ENCODE results near the gene CCDC182. TPM values are rescaled to one million over a fixed set of nuclear protein-coding genes. Genes with fewer than 3 reads are reported as not detected.
A peak's percentile ranks its signal among the peaks of the same experiment; 100 is the strongest.

The CCDC182 gene
- total and polyA plus RNA-seq, 2 experiments from 2014 or later = not detected

DNA sequence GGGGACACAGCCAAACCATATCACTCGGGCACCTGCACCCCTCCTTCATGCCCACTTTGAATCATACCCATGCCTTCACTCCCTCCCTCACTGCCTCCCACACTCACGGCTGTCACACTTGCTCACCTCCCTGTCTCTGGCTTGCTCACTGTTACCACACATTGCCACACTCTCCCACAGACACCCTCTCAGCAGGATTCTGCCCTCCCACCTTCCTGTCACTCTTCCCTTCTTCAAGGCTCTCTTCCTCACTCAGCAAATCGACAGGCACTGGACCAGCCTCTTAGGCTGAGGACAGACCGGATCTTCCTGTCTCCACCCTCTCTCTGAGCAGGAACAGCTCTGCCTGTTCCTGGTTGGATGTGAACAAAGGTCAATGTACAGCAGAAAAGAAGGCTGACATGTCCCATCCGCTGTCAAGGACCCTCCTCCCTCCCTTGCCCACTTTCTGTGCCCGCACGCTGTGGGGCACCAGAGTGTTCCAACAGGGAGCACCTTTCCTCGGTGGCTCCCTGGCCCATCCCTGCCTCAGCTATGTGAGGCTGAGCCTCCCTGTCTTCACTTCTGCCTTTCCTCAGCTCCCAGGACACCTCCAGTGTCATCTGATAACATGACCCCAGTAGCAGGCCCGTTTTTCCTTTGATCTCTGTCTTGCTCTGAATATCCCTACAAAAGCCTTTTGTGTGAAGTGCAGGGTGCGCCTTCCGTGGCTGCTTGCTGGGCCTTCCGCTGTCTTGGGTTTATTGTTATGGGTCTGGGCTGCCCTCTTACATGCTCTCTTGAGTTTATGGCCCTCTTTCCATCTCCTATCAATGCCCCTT lies 47.0 kb downstream of the CCDC182 start:
- Mint-ChIP-seq H3K9me3 (peaks cover 5% of the 10 kb centered on the region; the same call in 2 of the 3 replicates), H3K4me1 (no peaks in the 10 kb centered on the region), H3K27me3 (ENCODE audit: insufficient read depth, low read depth, poor library complexity) (no peaks in the 10 kb centered on the region), H3K27ac (no peak overlapping the region), H3K36me3 (ENCODE audit: low read depth) (peaks cover 2% of the 10 kb centered on the region; the same call in 1 of the 3 replicates), H3K4me3 (no peak overlapping the region)
- no peak overlapping the region for H2AFZ ChIP-seq
- no peak overlapping the region for H3K4me2 ChIP-seq
- H3F3A ChIP-seq (replicated peaks; ENCODE audit: low read depth) = no peaks in the 10 kb centered on the region
- H3K27ac ChIP-seq (ENCODE audit: low read depth) = no peak overlapping the region
- H3K79me2 ChIP-seq (replicated peaks; ENCODE audit: insufficient read depth) = no peaks in the 10 kb centered on the region
- peaks cover 10% of the 10 kb centered on the region; the same call in 1 of the 2 replicates for H3K9me2 ChIP-seq (ENCODE audit: insufficient read depth)
- no peaks in the 10 kb centered on the region for H4K20me1 ChIP-seq (replicated peaks; ENCODE audit: insufficient read depth)
- no peaks in the 10 kb centered on the region for H3K27me3 ChIP-seq (ENCODE audit: insufficient read depth)
- H3K36me3 ChIP-seq (ENCODE audit: insufficient read depth) = no peaks in the 10 kb centered on the region
- DNase-seq (ENCODE audit: low spot score) = peak; percentile 20
- H3K4me3 ChIP-seq = no peak overlapping the region
- TF ChIP-seq, protein P1, sequence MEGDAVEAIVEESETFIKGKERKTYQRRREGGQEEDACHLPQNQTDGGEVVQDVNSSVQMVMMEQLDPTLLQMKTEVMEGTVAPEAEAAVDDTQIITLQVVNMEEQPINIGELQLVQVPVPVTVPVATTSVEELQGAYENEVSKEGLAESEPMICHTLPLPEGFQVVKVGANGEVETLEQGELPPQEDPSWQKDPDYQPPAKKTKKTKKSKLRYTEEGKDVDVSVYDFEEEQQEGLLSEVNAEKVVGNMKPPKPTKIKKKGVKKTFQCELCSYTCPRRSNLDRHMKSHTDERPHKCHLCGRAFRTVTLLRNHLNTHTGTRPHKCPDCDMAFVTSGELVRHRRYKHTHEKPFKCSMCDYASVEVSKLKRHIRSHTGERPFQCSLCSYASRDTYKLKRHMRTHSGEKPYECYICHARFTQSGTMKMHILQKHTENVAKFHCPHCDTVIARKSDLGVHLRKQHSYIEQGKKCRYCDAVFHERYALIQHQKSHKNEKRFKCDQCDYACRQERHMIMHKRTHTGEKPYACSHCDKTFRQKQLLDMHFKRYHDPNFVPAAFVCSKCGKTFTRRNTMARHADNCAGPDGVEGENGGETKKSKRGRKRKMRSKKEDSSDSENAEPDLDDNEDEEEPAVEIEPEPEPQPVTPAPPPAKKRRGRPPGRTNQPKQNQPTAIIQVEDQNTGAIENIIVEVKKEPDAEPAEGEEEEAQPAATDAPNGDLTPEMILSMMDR (conservative IDR thresholded peaks at IDR 0.05; ENCODE audit: low read depth in 2 of 2) = no peak
- TF ChIP-seq ZNF114 (CRISPR knock-in tag; IDR thresholded peaks at IDR 0.05) = no peak
- TF ChIP-seq, protein P2, sequence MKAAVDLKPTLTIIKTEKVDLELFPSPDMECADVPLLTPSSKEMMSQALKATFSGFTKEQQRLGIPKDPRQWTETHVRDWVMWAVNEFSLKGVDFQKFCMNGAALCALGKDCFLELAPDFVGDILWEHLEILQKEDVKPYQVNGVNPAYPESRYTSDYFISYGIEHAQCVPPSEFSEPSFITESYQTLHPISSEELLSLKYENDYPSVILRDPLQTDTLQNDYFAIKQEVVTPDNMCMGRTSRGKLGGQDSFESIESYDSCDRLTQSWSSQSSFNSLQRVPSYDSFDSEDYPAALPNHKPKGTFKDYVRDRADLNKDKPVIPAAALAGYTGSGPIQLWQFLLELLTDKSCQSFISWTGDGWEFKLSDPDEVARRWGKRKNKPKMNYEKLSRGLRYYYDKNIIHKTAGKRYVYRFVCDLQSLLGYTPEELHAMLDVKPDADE (IDR thresholded peaks at IDR 0.05) = no peak
- TF ChIP-seq, protein P3, sequence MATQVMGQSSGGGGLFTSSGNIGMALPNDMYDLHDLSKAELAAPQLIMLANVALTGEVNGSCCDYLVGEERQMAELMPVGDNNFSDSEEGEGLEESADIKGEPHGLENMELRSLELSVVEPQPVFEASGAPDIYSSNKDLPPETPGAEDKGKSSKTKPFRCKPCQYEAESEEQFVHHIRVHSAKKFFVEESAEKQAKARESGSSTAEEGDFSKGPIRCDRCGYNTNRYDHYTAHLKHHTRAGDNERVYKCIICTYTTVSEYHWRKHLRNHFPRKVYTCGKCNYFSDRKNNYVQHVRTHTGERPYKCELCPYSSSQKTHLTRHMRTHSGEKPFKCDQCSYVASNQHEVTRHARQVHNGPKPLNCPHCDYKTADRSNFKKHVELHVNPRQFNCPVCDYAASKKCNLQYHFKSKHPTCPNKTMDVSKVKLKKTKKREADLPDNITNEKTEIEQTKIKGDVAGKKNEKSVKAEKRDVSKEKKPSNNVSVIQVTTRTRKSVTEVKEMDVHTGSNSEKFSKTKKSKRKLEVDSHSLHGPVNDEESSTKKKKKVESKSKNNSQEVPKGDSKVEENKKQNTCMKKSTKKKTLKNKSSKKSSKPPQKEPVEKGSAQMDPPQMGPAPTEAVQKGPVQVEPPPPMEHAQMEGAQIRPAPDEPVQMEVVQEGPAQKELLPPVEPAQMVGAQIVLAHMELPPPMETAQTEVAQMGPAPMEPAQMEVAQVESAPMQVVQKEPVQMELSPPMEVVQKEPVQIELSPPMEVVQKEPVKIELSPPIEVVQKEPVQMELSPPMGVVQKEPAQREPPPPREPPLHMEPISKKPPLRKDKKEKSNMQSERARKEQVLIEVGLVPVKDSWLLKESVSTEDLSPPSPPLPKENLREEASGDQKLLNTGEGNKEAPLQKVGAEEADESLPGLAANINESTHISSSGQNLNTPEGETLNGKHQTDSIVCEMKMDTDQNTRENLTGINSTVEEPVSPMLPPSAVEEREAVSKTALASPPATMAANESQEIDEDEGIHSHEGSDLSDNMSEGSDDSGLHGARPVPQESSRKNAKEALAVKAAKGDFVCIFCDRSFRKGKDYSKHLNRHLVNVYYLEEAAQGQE (IDR thresholded peaks at IDR 0.05; ENCODE audit: unreplicated experiment) = no peak
- TF ChIP-seq ZNF331 (CRISPR knock-in tag; IDR thresholded peaks at IDR 0.05; ENCODE audit: low read depth) = no peak
- no peak for TF ChIP-seq CREB1 (CRISPR knock-in tag; IDR thresholded peaks at IDR 0.05; ENCODE audit: low read depth)
- no peak for TF ChIP-seq EZH2phosphoT487 (IDR thresholded peaks at IDR 0.05; ENCODE audit: unreplicated experiment)
- no peak for TF ChIP-seq NANOG (IDR thresholded peaks at IDR 0.05; ENCODE audit: borderline replicate concordance)
- TF ChIP-seq STAT1 (IDR thresholded peaks at IDR 0.05; ENCODE audit: unreplicated experiment) = no peak
- TF ChIP-seq JUNB (IDR thresholded peaks at IDR 0.05; ENCODE audit: unreplicated experiment) = no peak
- TF ChIP-seq, protein P4, sequence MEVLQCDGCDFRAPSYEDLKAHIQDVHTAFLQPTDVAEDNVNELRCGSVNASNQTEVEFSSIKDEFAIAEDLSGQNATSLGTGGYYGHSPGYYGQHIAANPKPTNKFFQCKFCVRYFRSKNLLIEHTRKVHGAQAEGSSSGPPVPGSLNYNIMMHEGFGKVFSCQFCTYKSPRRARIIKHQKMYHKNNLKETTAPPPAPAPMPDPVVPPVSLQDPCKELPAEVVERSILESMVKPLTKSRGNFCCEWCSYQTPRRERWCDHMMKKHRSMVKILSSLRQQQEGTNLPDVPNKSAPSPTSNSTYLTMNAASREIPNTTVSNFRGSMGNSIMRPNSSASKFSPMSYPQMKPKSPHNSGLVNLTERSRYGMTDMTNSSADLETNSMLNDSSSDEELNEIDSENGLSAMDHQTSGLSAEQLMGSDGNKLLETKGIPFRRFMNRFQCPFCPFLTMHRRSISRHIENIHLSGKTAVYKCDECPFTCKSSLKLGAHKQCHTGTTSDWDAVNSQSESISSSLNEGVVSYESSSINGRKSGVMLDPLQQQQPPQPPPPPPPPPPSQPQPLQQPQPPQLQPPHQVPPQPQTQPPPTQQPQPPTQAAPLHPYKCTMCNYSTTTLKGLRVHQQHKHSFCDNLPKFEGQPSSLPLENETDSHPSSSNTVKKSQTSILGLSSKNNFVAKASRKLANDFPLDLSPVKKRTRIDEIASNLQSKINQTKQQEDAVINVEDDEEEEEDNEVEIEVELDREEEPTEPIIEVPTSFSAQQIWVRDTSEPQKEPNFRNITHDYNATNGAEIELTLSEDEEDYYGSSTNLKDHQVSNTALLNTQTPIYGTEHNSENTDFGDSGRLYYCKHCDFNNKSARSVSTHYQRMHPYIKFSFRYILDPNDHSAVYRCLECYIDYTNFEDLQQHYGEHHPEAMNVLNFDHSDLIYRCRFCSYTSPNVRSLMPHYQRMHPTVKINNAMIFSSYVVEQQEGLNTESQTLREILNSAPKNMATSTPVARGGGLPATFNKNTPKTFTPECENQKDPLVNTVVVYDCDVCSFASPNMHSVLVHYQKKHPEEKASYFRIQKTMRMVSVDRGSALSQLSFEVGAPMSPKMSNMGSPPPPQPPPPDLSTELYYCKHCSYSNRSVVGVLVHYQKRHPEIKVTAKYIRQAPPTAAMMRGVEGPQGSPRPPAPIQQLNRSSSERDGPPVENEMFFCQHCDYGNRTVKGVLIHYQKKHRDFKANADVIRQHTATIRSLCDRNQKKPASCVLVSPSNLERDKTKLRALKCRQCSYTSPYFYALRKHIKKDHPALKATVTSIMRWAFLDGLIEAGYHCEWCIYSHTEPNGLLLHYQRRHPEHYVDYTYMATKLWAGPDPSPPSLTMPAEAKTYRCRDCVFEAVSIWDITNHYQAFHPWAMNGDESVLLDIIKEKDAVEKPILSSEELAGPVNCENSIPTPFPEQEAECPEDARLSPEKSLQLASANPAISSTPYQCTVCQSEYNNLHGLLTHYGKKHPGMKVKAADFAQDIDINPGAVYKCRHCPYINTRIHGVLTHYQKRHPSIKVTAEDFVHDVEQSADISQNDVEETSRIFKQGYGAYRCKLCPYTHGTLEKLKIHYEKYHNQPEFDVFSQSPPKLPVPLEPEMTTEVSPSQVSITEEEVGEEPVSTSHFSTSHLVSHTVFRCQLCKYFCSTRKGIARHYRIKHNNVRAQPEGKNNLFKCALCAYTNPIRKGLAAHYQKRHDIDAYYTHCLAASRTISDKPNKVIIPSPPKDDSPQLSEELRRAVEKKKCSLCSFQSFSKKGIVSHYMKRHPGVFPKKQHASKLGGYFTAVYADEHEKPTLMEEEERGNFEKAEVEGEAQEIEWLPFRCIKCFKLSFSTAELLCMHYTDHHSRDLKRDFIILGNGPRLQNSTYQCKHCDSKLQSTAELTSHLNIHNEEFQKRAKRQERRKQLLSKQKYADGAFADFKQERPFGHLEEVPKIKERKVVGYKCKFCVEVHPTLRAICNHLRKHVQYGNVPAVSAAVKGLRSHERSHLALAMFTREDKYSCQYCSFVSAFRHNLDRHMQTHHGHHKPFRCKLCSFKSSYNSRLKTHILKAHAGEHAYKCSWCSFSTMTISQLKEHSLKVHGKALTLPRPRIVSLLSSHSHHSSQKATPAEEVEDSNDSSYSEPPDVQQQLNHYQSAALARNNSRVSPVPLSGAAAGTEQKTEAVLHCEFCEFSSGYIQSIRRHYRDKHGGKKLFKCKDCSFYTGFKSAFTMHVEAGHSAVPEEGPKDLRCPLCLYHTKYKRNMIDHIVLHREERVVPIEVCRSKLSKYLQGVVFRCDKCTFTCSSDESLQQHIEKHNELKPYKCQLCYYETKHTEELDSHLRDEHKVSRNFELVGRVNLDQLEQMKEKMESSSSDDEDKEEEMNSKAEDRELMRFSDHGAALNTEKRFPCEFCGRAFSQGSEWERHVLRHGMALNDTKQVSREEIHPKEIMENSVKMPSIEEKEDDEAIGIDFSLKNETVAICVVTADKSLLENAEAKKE (CRISPR knock-in tag; IDR thresholded peaks at IDR 0.05) = no peak
- TF ChIP-seq POLR2AphosphoS5 (IDR thresholded peaks at IDR 0.05; ENCODE audit: low read depth) = no peak
- TF ChIP-seq EZH2 (IDR thresholded peaks at IDR 0.05; ENCODE audit: low read depth, unreplicated experiment) = no peak
- no peaks in the 10 kb centered on the region; the same call in 1 of the 2 replicates for H3K4me1 ChIP-seq (ENCODE audit: insufficient read depth)
- peak; percentile 78 for ATAC-seq
